A549 treated with Hydrocortisone at 1 μM for 4 hours (cell line): ENCODE results near the gene CNR2. TPM values are rescaled to one million over a fixed set of nuclear protein-coding genes. Genes with fewer than 3 reads are reported as not detected.

ENCODE experiments used
- total RNA-seq: library from RNA; stranded (reverse); fragments of 200-300 nt; extraction: Qiagen RNA extraction; gene quantifications from 5 replicates; pipeline ENCODE4 v1.2.3, GENCODE V29; 2022

Gene CNR2
- 0.01 TPM in 1 of 5 replicates, not detected in the others for total RNA-seq

GRCh38 chr1:23913212-23913880 is at the start of gene CNR2:
TSS of gene CNR2 (minus strand) at chr1:23913362. CDS start at chr1:23875617, 37,745 bp downstream.

GRCh38 chr1:23959461-23960290 is 46.5 kb upstream of the CNR2 start, which contains the start of gene PNRC2:
TSS of gene PNRC2 (plus strand) at chr1:23959828. CDS start at chr1:23961458, 1,630 bp downstream.

GRCh38 chr1:23867895-23868556 is 45.1 kb downstream of the CNR2 start, which contains the start of gene FUCA1:
TSS of gene FUCA1 (minus strand) at chr1:23868290. CDS start at chr1:23868286, 4 bp downstream.

GRCh38 chr1:23825076-23825761 is 87.9 kb downstream of the CNR2 start, which contains the start of gene HMGCL:
TSS of gene HMGCL (minus strand) at chr1:23825429. CDS start at chr1:23825415, 14 bp downstream.

Other genes starting within 250 kb of the CNR2 start
- 1,026 to 1,507 TPM (median 1,393 TPM) in 5 replicates for gene RPL11, start 221.6 kb downstream of the CNR2 start, total RNA-seq
- gene ELOA, start 169.9 kb downstream of the CNR2 start, total RNA-seq = 25.8 to 34.8 TPM (median 27.0 TPM) in 5 replicates
- gene PITHD1, start 134.9 kb downstream of the CNR2 start, total RNA-seq = 25.9 to 36.1 TPM (median 31.4 TPM) in 5 replicates
- gene LYPLA2, start 122.2 kb downstream of the CNR2 start, total RNA-seq = 54.5 to 58.3 TPM (median 56.5 TPM) in 5 replicates
- 70.0 to 76.3 TPM (median 74.4 TPM) in 5 replicates for gene GALE, start 112.6 kb downstream of the CNR2 start, total RNA-seq
- 13.2 to 14.6 TPM (median 13.6 TPM) in 5 replicates for gene HMGCL, start 87.9 kb downstream of the CNR2 start, total RNA-seq
- 9.6 to 11.2 TPM (median 10.2 TPM) in 5 replicates for gene FUCA1, start 45.1 kb downstream of the CNR2 start, total RNA-seq
- gene PNRC2, start 46.5 kb upstream of the CNR2 start, total RNA-seq = 29.4 to 42.8 TPM (median 39.1 TPM) in 5 replicates
- gene SRSF10, start 67.0 kb upstream of the CNR2 start, total RNA-seq = 86.1 to 116 TPM (median 94.7 TPM) in 5 replicates
- 6.3 to 8.4 TPM (median 6.7 TPM) in 5 replicates for gene MYOM3, start 198.8 kb upstream of the CNR2 start, total RNA-seq
- gene IL22RA1, start 229.8 kb upstream of the CNR2 start, total RNA-seq = 6.5 to 8.8 TPM (median 7.3 TPM) in 5 replicates